Measurements from ENCODE around the gene GAS7.

GRCh38 chr17:10105513-10106001, 92.8 kb downstream of the GAS7 start:
- TF ChIP-seq CTCF (IDR thresholded peaks at IDR 0.05) (no peak), POLR2A (IDR thresholded peaks at IDR 0.05) (no peak), POLR2AphosphoS5 (IDR thresholded peaks at IDR 0.05) (peak; percentile 48)

Data from prostate gland (tissue), 2 donors.